Esophagus muscularis mucosa (tissue), 4 donors: Measurements from ENCODE around the gene RAD51B.

ENCODE experiments used
- EP300 ChIP-seq: sonication (generic); formaldehyde crosslinking; IDR thresholded peaks from one replicate; pipeline ENCODE4 v1.6.1; 2017; ENCODE audit warnings: antibody characterized with exemption
- POLR2A ChIP-seq: fragments of 450-650 bp; IDR thresholded peaks from one replicate; pipeline ENCODE4 v1.6.1; 2017; ENCODE audit warnings: antibody characterized with exemption, moderate library complexity, mild to moderate bottlenecking, low read depth
- POLR2AphosphoS5 ChIP-seq, 2 donors: sonication (generic); formaldehyde crosslinking; IDR thresholded peaks; one replicate each; pipeline ENCODE4 v1.6.1; 2017; ENCODE audit warnings: antibody characterized with exemption in 2 of 2
- TF ChIP-seq, protein P1 (sequence below), 3 experiments: fragments of 200-600 bp in 2 of 3; fragments of 450-650 bp in 1 of 3; sonication (generic) in 2 of 3; IDR thresholded peaks; one replicate each; pipeline ENCODE4 v1.5.1; 2017 to 2019; ENCODE audit warnings: antibody characterized with exemption in 3 of 3, mild to moderate bottlenecking in 2 of 3, moderate library complexity in 1 of 3

DNA sequence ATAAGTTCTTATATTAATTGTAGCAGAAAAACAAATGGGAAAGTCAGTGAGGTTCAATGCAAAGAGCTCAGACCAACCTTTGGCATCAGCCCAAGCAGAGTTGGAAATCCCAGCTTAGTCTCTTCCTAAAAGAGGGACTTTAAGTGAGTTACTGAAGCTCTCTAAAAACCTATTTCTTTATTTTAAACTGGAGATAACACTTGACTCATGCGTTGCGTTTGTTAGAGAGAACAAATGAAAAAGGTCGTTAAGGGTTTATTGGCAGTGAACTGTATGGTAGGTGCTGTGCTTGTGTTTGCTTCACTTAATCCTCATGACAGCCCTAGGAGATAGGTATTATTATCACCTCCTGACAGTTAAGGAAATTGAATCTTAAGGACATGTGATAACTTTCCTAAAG lies 396.5 kb downstream of the RAD51B start:
- TF ChIP-seq, protein P1, sequence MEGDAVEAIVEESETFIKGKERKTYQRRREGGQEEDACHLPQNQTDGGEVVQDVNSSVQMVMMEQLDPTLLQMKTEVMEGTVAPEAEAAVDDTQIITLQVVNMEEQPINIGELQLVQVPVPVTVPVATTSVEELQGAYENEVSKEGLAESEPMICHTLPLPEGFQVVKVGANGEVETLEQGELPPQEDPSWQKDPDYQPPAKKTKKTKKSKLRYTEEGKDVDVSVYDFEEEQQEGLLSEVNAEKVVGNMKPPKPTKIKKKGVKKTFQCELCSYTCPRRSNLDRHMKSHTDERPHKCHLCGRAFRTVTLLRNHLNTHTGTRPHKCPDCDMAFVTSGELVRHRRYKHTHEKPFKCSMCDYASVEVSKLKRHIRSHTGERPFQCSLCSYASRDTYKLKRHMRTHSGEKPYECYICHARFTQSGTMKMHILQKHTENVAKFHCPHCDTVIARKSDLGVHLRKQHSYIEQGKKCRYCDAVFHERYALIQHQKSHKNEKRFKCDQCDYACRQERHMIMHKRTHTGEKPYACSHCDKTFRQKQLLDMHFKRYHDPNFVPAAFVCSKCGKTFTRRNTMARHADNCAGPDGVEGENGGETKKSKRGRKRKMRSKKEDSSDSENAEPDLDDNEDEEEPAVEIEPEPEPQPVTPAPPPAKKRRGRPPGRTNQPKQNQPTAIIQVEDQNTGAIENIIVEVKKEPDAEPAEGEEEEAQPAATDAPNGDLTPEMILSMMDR (IDR thresholded peaks at IDR 0.05), result no peak
- no peak for TF ChIP-seq POLR2A
- TF ChIP-seq POLR2AphosphoS5 (IDR thresholded peaks at IDR 0.05), result no peak
- no peak for TF ChIP-seq EP300
